GM12891 (cell line): Measurements from ENCODE around the gene PUDP.

Experiments
- POLR2A ChIP-seq: IDR thresholded peaks from 2 replicates; pipeline ENCODE4 v1.6.1; 2011; ENCODE audit warnings: low read depth, low read length, control low read depth
- POLR2AphosphoS5 ChIP-seq: IDR thresholded peaks from 2 replicates; pipeline ENCODE4 v1.6.1; 2011; ENCODE audit warnings: low read depth, low read length, control low read depth
- POU2F2 ChIP-seq: IDR thresholded peaks from 2 replicates; pipeline ENCODE4 v1.6.1; 2011; ENCODE audit warnings: low read depth, mild to moderate bottlenecking, control low read depth, low read length, moderate library complexity
- SPI1 ChIP-seq: IDR thresholded peaks from 2 replicates; pipeline ENCODE4 v1.6.1; 2011; ENCODE audit warnings: low read depth, low read length, control low read depth
- TAF1 ChIP-seq: IDR thresholded peaks from 2 replicates; pipeline ENCODE4 v1.6.1; 2011; ENCODE audit warnings: low read depth, low read length, control low read depth

DNA sequence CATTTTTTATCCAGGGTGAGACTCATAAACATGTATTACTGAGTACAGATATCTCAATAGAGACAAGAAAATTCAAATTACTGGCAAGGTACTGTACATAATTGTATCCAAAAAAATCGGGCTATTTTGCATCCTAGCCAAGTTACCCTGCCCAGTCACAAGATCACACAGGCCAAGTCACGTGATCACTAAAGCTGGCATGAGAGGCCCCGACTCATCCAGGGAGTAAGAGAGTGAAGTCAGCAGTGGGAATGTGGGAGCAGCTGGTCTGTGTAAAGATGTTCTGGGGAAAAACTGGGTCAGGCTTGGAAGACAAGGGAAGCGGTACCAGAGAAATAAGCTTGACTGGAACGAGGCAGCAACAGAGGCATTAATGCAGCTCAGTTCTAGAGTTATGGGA lies 119.7 kb downstream of the PUDP start:
- no peak for TF ChIP-seq POLR2A
- TF ChIP-seq POLR2AphosphoS5: no peak
- TF ChIP-seq SPI1: no peak
- no peak for TF ChIP-seq TAF1
- no peak for TF ChIP-seq POU2F2
